Measurements from ENCODE around the gene SLC23A2.

SLC23A2 gene

DNA sequence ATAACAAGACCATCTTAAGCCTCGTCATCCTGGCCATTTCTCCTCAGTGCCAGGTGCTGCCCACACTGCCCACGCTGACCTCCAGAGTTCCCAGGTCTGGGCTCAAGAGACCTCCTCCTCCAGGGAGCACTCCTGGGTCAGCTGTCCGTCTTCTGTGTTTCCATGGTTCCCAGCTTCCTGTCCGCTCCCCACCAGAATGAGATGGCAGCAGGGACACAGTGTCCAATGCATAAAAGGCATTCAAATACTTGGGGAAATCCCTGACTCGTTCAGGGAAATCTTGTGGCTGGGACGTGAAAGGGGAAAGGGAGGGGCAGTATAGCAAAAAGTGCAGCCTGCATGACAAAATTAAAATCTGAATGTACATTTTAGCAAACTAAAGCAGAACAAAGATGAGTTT is 54.3 kb downstream of the SLC23A2 start:
- ATAC-seq = no peak
- TF ChIP-seq ZFP30 (CRISPR knock-in tag; IDR thresholded peaks at IDR 0.05) (no peak), ESRRG (CRISPR knock-in tag; IDR thresholded peaks at IDR 0.05) (no peak), TOX (CRISPR knock-in tag; IDR thresholded peaks at IDR 0.05; ENCODE audit: borderline replicate concordance) (no peak), OSR1 (CRISPR knock-in tag; IDR thresholded peaks at IDR 0.05) (no peak), ZNF565 (CRISPR knock-in tag; conservative IDR thresholded peaks at IDR 0.05; ENCODE audit: low read depth) (no peak), BACH2 (CRISPR knock-in tag; IDR thresholded peaks at IDR 0.05; ENCODE audit: borderline replicate concordance) (no peak), CREB5 (CRISPR knock-in tag; IDR thresholded peaks at IDR 0.05; ENCODE audit: low read depth) (no peak)
- TF ChIP-seq, protein P1, sequence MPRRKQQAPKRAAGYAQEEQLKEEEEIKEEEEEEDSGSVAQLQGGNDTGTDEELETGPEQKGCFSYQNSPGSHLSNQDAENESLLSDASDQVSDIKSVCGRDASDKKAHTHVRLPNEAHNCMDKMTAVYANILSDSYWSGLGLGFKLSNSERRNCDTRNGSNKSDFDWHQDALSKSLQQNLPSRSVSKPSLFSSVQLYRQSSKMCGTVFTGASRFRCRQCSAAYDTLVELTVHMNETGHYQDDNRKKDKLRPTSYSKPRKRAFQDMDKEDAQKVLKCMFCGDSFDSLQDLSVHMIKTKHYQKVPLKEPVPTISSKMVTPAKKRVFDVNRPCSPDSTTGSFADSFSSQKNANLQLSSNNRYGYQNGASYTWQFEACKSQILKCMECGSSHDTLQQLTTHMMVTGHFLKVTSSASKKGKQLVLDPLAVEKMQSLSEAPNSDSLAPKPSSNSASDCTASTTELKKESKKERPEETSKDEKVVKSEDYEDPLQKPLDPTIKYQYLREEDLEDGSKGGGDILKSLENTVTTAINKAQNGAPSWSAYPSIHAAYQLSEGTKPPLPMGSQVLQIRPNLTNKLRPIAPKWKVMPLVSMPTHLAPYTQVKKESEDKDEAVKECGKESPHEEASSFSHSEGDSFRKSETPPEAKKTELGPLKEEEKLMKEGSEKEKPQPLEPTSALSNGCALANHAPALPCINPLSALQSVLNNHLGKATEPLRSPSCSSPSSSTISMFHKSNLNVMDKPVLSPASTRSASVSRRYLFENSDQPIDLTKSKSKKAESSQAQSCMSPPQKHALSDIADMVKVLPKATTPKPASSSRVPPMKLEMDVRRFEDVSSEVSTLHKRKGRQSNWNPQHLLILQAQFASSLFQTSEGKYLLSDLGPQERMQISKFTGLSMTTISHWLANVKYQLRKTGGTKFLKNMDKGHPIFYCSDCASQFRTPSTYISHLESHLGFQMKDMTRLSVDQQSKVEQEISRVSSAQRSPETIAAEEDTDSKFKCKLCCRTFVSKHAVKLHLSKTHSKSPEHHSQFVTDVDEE (CRISPR knock-in tag; IDR thresholded peaks at IDR 0.05) = no peak

DNA sequence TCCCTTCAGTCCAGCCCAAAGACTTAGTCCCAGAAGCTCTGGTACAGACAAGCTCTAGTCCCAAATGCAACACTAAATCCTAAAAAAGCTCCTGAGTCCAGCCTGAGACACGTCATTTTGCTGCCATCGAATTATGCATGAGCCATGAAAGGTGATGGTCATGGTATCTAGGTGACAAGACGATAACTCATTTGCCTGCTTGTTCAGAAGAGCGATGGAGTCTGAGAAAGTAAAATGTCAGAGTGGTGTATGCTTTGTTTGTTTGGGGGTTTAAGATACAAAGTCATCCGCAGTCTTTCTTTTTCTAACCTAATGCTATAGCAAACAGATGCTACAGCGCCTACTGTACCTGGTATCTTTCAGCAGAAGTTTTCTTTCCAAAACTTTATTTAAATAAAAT is 54.7 kb downstream of the SLC23A2 start:
- no peak for TF ChIP-seq TOX (CRISPR knock-in tag; IDR thresholded peaks at IDR 0.05; ENCODE audit: borderline replicate concordance)
- no peak for TF ChIP-seq RARB (CRISPR knock-in tag; IDR thresholded peaks at IDR 0.05)
- no peak for TF ChIP-seq SNAI2 (CRISPR knock-in tag; IDR thresholded peaks at IDR 0.05)
- no peak for TF ChIP-seq ZNF565 (CRISPR knock-in tag; conservative IDR thresholded peaks at IDR 0.05; ENCODE audit: low read depth)
- no peak for TF ChIP-seq CREB5 (CRISPR knock-in tag; IDR thresholded peaks at IDR 0.05; ENCODE audit: low read depth)
- TF ChIP-seq ESRRG (CRISPR knock-in tag; IDR thresholded peaks at IDR 0.05) = no peak
- TF ChIP-seq ZNF70 (CRISPR knock-in tag; IDR thresholded peaks at IDR 0.05) = no peak
- TF ChIP-seq ZNF8 (CRISPR knock-in tag; IDR thresholded peaks at IDR 0.05) = no peak
- TF ChIP-seq PPARA (CRISPR knock-in tag; IDR thresholded peaks at IDR 0.05; ENCODE audit: borderline replicate concordance) = no peak
- TF ChIP-seq ISL1 (CRISPR knock-in tag; IDR thresholded peaks at IDR 0.05) = no peak
- TF ChIP-seq, protein P2, sequence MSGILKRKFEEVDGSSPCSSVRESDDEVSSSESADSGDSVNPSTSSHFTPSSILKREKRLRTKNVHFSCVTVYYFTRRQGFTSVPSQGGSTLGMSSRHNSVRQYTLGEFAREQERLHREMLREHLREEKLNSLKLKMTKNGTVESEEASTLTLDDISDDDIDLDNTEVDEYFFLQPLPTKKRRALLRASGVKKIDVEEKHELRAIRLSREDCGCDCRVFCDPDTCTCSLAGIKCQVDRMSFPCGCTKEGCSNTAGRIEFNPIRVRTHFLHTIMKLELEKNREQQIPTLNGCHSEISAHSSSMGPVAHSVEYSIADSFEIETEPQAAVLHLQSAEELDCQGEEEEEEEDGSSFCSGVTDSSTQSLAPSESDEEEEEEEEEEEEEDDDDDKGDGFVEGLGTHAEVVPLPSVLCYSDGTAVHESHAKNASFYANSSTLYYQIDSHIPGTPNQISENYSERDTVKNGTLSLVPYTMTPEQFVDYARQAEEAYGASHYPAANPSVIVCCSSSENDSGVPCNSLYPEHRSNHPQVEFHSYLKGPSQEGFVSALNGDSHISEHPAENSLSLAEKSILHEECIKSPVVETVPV (CRISPR knock-in tag; IDR thresholded peaks at IDR 0.05) = no peak
- no peak for TF ChIP-seq ZFP30 (CRISPR knock-in tag; IDR thresholded peaks at IDR 0.05)
- TF ChIP-seq ZFP3 (CRISPR knock-in tag; IDR thresholded peaks at IDR 0.05) = no peak
- no peak for TF ChIP-seq BACH2 (CRISPR knock-in tag; IDR thresholded peaks at IDR 0.05; ENCODE audit: borderline replicate concordance)
- TF ChIP-seq TCF4 (CRISPR knock-in tag; IDR thresholded peaks at IDR 0.05; ENCODE audit: borderline replicate concordance) = no peak
- TF ChIP-seq, protein P3, sequence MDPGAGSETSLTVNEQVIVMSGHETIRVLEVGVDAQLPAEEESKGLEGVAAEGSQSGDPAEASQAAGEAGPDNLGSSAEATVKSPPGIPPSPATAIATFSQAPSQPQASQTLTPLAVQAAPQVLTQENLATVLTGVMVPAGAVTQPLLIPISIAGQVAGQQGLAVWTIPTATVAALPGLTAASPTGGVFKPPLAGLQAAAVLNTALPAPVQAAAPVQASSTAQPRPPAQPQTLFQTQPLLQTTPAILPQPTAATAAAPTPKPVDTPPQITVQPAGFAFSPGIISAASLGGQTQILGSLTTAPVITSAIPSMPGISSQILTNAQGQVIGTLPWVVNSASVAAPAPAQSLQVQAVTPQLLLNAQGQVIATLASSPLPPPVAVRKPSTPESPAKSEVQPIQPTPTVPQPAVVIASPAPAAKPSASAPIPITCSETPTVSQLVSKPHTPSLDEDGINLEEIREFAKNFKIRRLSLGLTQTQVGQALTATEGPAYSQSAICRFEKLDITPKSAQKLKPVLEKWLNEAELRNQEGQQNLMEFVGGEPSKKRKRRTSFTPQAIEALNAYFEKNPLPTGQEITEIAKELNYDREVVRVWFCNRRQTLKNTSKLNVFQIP (CRISPR knock-in tag; IDR thresholded peaks at IDR 0.05; ENCODE audit: borderline replicate concordance, low read depth) = no peak
- TF ChIP-seq, protein P1 (CRISPR knock-in tag; IDR thresholded peaks at IDR 0.05) = no peak
- ATAC-seq = no peak

All from SK-N-SH treated with all-trans-retinoic acid at 6 μM for 48 hours (cell line).